CD14-positive monocyte (primary cell): Measurements from ENCODE around the gene ZDHHC14. TPM values are rescaled to one million over a fixed set of nuclear protein-coding genes. Genes with fewer than 3 reads are reported as not detected.

Experiments
- DNase-seq, 3 donors: peaks; one replicate each; pipeline ENCODE4 v3.0.0-alpha.2; 2011 to 2022
- H2AFZ ChIP-seq: 2 replicates; pipeline ENCODE4 v1.6.0; 2012; ENCODE audit warnings: mild to moderate bottlenecking, low read depth, low read length, inconsistent platforms; ENCODE audit not compliant: insufficient read depth, poor library complexity, severe bottlenecking
- H3K27ac ChIP-seq, 2 donors: 1 replicate in 1 of 2; 2 replicates in 1 of 2; pipeline ENCODE4 v1.5.1; 2012 to 2013; ENCODE audit warnings: low read length in 2 of 2, control low read depth in 1 of 2, inconsistent platforms in 1 of 2, low read depth in 1 of 2, mild to moderate bottlenecking in 1 of 2
- H3K27me3 ChIP-seq, 2 donors: one replicate each; pipeline versions ENCODE4 v1.6.0 to v1.6.1; 2011 to 2013; ENCODE audit warnings: low read length in 2 of 2; ENCODE audit not compliant: control insufficient read depth in 2 of 2, insufficient read depth in 2 of 2
- H3K36me3 ChIP-seq, 2 donors: replicated peaks in 1 of 2; 1 replicate in 1 of 2; 2 replicates in 1 of 2; pipeline versions ENCODE4 v1.5.1 to v1.6.1; 2012 to 2013; ENCODE audit warnings: low read length in 2 of 2, control low read depth in 1 of 2, inconsistent platforms in 1 of 2, mild to moderate bottlenecking in 1 of 2; ENCODE audit not compliant: insufficient read depth in 2 of 2, control insufficient read depth in 1 of 2
- H3K4me1 ChIP-seq, 2 donors: 1 replicate in 1 of 2; 2 replicates in 1 of 2; pipeline versions ENCODE4 v1.5.1 to v1.6.1; 2012 to 2013; ENCODE audit warnings: low read length in 2 of 2, control low read depth in 1 of 2, inconsistent platforms in 1 of 2, mild to moderate bottlenecking in 1 of 2, moderate library complexity in 1 of 2; ENCODE audit not compliant: insufficient read depth in 2 of 2, control insufficient read depth in 1 of 2
- H3K4me2 ChIP-seq: replicated peaks from 2 replicates; pipeline ENCODE3; 2012; ENCODE audit warnings: low read length, moderate library complexity, mild to moderate bottlenecking; ENCODE audit not compliant: poor library complexity, severe bottlenecking; ENCODE audit errors: extremely low read depth
- H3K4me3 ChIP-seq, 3 experiments: fragments of 200-600 bp in 1 of 3; sonication (generic) in 1 of 3; replicated peaks in 1 of 3; 1 replicate in 2 of 3; 2 replicates in 1 of 3; pipeline ENCODE4 v1.5.1; 2011 to 2013; ENCODE audit warnings: low read length in 3 of 3, mild to moderate bottlenecking in 3 of 3, control low read depth in 2 of 3, low read depth in 2 of 3, inconsistent platforms in 1 of 3, moderate library complexity in 1 of 3
- H3K79me2 ChIP-seq: 2 replicates; pipeline ENCODE4 v1.6.0; 2012; ENCODE audit warnings: mild to moderate bottlenecking, control low read depth, inconsistent platforms, low read length, moderate library complexity; ENCODE audit not compliant: insufficient read depth
- H3K9ac ChIP-seq: 2 replicates; pipeline ENCODE4 v1.6.0; 2017; ENCODE audit warnings: low read length, mild to moderate bottlenecking; ENCODE audit not compliant: insufficient read depth, poor library complexity, severe bottlenecking
- H3K9me3 ChIP-seq, 2 donors: replicated peaks in 1 of 2; 1 replicate in 1 of 2; 2 replicates in 1 of 2; pipeline versions ENCODE4 v1.5.1 to v1.6.1; 2012 to 2013; ENCODE audit warnings: low read length in 2 of 2, control low read depth in 1 of 2; ENCODE audit not compliant: control insufficient read depth in 1 of 2, insufficient read depth in 1 of 2
- H4K20me1 ChIP-seq: 2 replicates; pipeline ENCODE4 v1.6.0; 2012; ENCODE audit warnings: mild to moderate bottlenecking, low read length, control low read depth, moderate library complexity; ENCODE audit not compliant: insufficient read depth
- H3K27ac Mint-ChIP-seq, 7 donors: one replicate each; pipeline ENCODE4 v1.8.0; 2020; ENCODE audit warnings: mild to moderate bottlenecking in 7 of 7, mixed read lengths in 7 of 7, moderate library complexity in 6 of 7, inconsistent platforms in 2 of 7
- H3K27me3 Mint-ChIP-seq, 3 donors: one replicate each; pipeline ENCODE4 v1.8.0; 2021 to 2022; ENCODE audit warnings: low read depth in 3 of 3, mild to moderate bottlenecking in 3 of 3, mixed read lengths in 3 of 3, moderate library complexity in 3 of 3, inconsistent platforms in 1 of 3
- H3K36me3 Mint-ChIP-seq, 2 donors: one replicate each; pipeline ENCODE4 v1.8.0; 2020; ENCODE audit warnings: mixed read lengths in 2 of 2, inconsistent platforms in 1 of 2, mild to moderate bottlenecking in 1 of 2
- H3K4me1 Mint-ChIP-seq: one replicate; pipeline ENCODE4 v1.8.0; 2020; ENCODE audit warnings: mild to moderate bottlenecking, mixed read lengths
- H3K4me3 Mint-ChIP-seq, 2 donors: one replicate each; pipeline ENCODE4 v1.8.0; 2020; ENCODE audit warnings: mild to moderate bottlenecking in 2 of 2, mixed read lengths in 2 of 2, moderate library complexity in 1 of 2
- H3K9me3 Mint-ChIP-seq, 7 donors: one replicate each; pipeline ENCODE4 v1.8.0; 2020 to 2022; ENCODE audit warnings: mixed read lengths in 7 of 7, mild to moderate bottlenecking in 6 of 7, moderate library complexity in 6 of 7, inconsistent platforms in 2 of 7
- CTCF ChIP-seq: fragments of 200-600 bp; IDR thresholded peaks from one replicate; pipeline ENCODE4 v1.8.0; 2022; ENCODE audit warnings: antibody characterized with exemption, mild to moderate bottlenecking
- WGBS: methylation state at CpG from one replicate; pipeline ENCODE4 v1.1.5; 2013; ENCODE audit warnings: missing lambda C conversion rate; ENCODE audit not compliant: insufficient coverage; 5-methylcytosine and 5-hydroxymethylcytosine counted together
- intact Hi-C, 2 donors: fragments of 100-400 bp; cut with micrococcal nuclease; formaldehyde crosslinking; loops; one replicate each; pipeline versions ENCODE4 v1.15.0 to v1.15.1; 2023
- polyA plus RNA-seq, 3 donors: library from polyadenylated mRNA; depleted of rRNA in 1 of 3; unstranded in 2 of 3; stranded (reverse) in 1 of 3; fragments of 300-500 nt in 2 of 3; fragments of >200 nt in 1 of 3; fragmentation: Illumina TruSeq in 2 of 3; gene quantifications; 1 replicate in 2 of 3; 2 replicates in 1 of 3; pipeline ENCODE4 v1.2.3, GENCODE V29; 2012 to 2021

The ZDHHC14 gene
- polyA plus RNA-seq, 3 donors, result 0.30 to 1.7 (median 0.93) TPM

DNA sequence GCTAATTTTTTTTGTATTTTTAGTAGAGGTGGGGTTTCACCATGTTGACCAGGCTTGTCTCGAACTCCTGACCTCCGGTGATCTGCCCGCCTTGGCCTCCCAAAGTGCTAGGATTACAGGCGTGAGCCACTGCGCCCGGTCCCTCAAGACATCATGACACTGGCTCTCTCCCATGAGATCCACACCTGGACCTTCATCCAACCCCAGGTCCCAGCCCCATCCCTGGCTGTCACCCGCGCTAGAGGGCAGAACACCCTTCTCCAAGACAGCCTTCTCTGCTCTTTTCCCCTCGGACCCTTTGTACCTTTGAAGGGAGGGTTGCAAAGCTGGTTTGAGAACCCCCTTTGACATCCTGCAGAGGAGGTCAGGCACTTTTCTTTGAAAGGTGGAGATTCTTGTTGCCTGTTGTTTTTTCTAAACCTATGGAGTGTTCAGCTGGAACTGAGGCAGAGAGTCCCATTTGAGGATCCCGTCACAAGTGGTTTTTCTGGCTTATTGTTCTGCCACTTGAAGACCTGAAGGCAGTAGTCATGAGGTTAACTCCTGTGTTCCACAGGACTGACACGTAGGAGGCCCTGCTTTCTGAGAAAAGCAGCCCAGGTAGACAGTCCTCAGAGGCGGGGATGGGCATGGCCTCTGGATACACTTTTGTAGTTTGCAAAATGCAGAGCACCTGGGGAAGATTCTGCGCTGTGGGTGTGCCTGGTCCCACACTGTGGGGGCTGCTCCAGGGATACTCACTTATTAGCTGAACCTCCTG is 270.9 kb downstream of the ZDHHC14 start:
- Histone ChIP-seq H3K27ac (no peak overlapping the region), H4K20me1 (no peaks in the 10 kb centered on the region), H3K79me2 (no peaks in the 10 kb centered on the region), H3K9ac (no peak overlapping the region), H3K4me2 (no peak overlapping the region), H3K27me3 (no peaks in the 10 kb centered on the region), H3K9me3 (no peaks in the 10 kb centered on the region), H3K36me3 (no peaks in the 10 kb centered on the region), H3K4me3 (no peak overlapping the region), H2AFZ (no peak overlapping the region), H3K4me1 (peaks cover 5 to 8% of the 10 kb centered on the region in 2 donors)
- intact Hi-C loops, result no loop called here
- peaks cover 0 to 5% (median 0%) of the 10 kb centered on the region in 7 donors for H3K9me3 Mint-ChIP-seq
- peaks cover 7 to 26% of the 10 kb centered on the region in 2 donors for H3K36me3 Mint-ChIP-seq
- WGBS, result 93% methylated on average over 10 of the region's 13 CpGs
- peaks cover 14% of the 10 kb centered on the region for H3K4me1 Mint-ChIP-seq
- TF ChIP-seq CTCF, result no peak
- H3K27ac Mint-ChIP-seq, result no peak overlapping the region
- H3K4me3 Mint-ChIP-seq, result no peak overlapping the region
- peaks cover 0 to 2% (median 0%) of the 10 kb centered on the region in 3 donors for H3K27me3 Mint-ChIP-seq
- DNase-seq, result no peak

DNA sequence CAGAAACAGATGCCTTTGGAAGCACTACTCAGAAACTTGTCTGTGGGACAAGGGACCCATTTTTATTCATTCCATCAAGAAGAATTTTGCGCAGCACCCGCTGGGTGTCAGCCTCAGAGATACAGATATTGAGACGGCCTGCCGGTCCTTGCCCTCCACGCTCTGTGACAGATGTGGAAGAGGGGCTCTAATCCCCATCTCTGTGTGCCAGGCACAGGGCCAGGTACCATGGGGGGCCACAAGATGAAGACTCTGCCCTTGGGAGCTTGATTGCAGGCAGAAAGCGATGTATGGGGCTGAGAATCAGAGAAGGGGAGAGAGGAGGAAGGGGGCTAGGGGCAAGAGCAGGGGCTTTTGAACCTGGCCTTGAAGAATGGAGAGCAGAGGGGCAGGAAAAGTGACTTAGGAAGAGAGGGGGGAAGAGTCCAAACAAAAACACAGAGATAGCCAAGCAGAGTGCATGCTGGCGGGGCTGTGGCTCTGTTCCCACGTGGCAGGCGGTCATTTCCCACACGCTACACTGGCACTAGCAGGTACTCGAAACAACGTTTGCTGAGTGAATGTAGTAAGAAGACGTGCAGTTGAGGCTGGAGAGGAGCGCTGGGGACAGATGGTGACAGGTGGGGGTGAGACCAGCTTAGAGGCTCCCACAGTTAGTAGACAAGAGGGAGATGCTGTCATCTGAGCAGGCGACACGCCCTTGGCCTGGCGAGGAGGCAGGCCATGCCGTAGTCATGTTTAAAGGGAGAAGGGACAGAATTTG is 271.8 kb downstream of the ZDHHC14 start:
- WGBS, result 98% methylated on average over 18 of the region's 18 CpGs
- no peak overlapping the region for H3K27ac Mint-ChIP-seq
- no peaks in the 10 kb centered on the region for H3K36me3 ChIP-seq

More for the DNA sequence above, 271.8 kb downstream of the ZDHHC14 start:
- Histone ChIP-seq H3K79me2 (no peaks in the 10 kb centered on the region), H3K4me2 (no peak overlapping the region), H3K9ac (no peak overlapping the region), H2AFZ (no peak overlapping the region), H3K9me3 (no peaks in the 10 kb centered on the region), H3K27ac (no peak overlapping the region), H3K4me3 (no peak overlapping the region), H3K4me1 (peaks cover 2% of the 10 kb centered on the region in 2 donors), H3K27me3 (no peaks in the 10 kb centered on the region), H4K20me1 (no peaks in the 10 kb centered on the region)
- intact Hi-C loops, result no loop called here
- Mint-ChIP-seq H3K9me3 (no peaks in the 10 kb centered on the region), H3K4me1 (peaks cover 5% of the 10 kb centered on the region), H3K27me3 (peaks cover 0 to 2% (median 0%) of the 10 kb centered on the region in 3 donors), H3K4me3 (no peak overlapping the region), H3K36me3 (peaks cover 7 to 25% of the 10 kb centered on the region in 2 donors)
- TF ChIP-seq CTCF, result no peak
- no peak for DNase-seq
